HCT116 (cell line): ENCODE results near the gene MTOR.

ENCODE experiments used
- CTCF ChIP-seq, 3 experiments: fragments of 200-600 bp in 1 of 3; sonication (generic) in 1 of 3; IDR thresholded peaks in 2 of 3; conservative IDR thresholded peaks in 1 of 3; 2 replicates each; pipeline ENCODE4 v1.5.1; 2012 to 2017; ENCODE audit warnings: low read depth in 2 of 3, low read length in 2 of 3, antibody characterized with exemption in 1 of 3, borderline replicate concordance in 1 of 3, control low read depth in 1 of 3, mild to moderate bottlenecking in 1 of 3, mixed read lengths in 1 of 3, mixed run types in 1 of 3, moderate library complexity in 1 of 3; ENCODE audit not compliant: insufficient read depth in 1 of 3
- EGR1 ChIP-seq: IDR thresholded peaks from 2 replicates; pipeline ENCODE4 v1.6.1; 2012; ENCODE audit warnings: low read depth
- EZH2 ChIP-seq: fragments of 200-600 bp; sonication (generic); IDR thresholded peaks from 2 replicates; pipeline ENCODE4 v1.6.1; 2017; ENCODE audit warnings: antibody characterized with exemption, mixed run types
- FOSL1 ChIP-seq: IDR thresholded peaks from 2 replicates; pipeline ENCODE4 v1.6.1; 2012; ENCODE audit warnings: low read depth
- POLR2A ChIP-seq: IDR thresholded peaks from 2 replicates; pipeline ENCODE4 v1.7.0; 2011; ENCODE audit warnings: borderline replicate concordance; ENCODE audit not compliant: insufficient read depth, insufficient read length; ENCODE audit errors: extremely low read depth
- POLR2AphosphoS5 ChIP-seq: IDR thresholded peaks from 2 replicates; pipeline ENCODE4 v1.6.1; 2011; ENCODE audit warnings: mild to moderate bottlenecking, low read depth, low read length, moderate library complexity
- RAD21 ChIP-seq: IDR thresholded peaks from 2 replicates; pipeline ENCODE4 v1.6.1; 2012; ENCODE audit warnings: low read depth, mild to moderate bottlenecking
- REST ChIP-seq: IDR thresholded peaks from 2 replicates; pipeline ENCODE4 v1.6.1; 2012; ENCODE audit warnings: low read depth
- SP1 ChIP-seq: IDR thresholded peaks from 2 replicates; pipeline ENCODE4 v1.6.1; 2012; ENCODE audit warnings: low read depth
- ZBTB33 ChIP-seq: IDR thresholded peaks from 2 replicates; pipeline ENCODE4 v1.6.1; 2011; ENCODE audit warnings: mild to moderate bottlenecking, low read length, moderate library complexity; ENCODE audit not compliant: insufficient replicate concordance; ENCODE audit errors: extremely low read depth
- ZNF274 ChIP-seq: fragments of 200-500 bp; sonication (Bioruptor generic); IDR thresholded peaks from 2 replicates; pipeline ENCODE4 v1.6.1; 2014; ENCODE audit warnings: mild to moderate bottlenecking, low read depth, low read length, inconsistent platforms

- TF ChIP-seq REST (no peak), POLR2A (no peak), CTCF (IDR thresholded peaks at IDR 0.05 in 2 of 3, conservative IDR thresholded peaks at IDR 0.05 in 1 of 3; ENCODE audit: borderline replicate concordance in 1 of 3, insufficient read depth in 1 of 3, low read depth in 2 of 3, low read length in 2 of 3) (no peak), SP1 (no peak), RAD21 (no peak), POLR2AphosphoS5 (no peak), FOSL1 (no peak), EGR1 (no peak), ZNF274 (no peak), ZBTB33 (no peak), EZH2 (no peak)
Measured at GRCh38 chr1:11157867-11158266, 104.5 kb downstream of the MTOR start.
